GM21529 (cell line): ENCODE data around the gene SMPDL3B.

Experiments used
- ATAC-seq: cut with Tn5 transposase; IDR thresholded peaks from one replicate; pipeline ENCODE4 v1.9.1; 2021; ENCODE audit not compliant: unreplicated experiment

Gene SMPDL3B, protein sequence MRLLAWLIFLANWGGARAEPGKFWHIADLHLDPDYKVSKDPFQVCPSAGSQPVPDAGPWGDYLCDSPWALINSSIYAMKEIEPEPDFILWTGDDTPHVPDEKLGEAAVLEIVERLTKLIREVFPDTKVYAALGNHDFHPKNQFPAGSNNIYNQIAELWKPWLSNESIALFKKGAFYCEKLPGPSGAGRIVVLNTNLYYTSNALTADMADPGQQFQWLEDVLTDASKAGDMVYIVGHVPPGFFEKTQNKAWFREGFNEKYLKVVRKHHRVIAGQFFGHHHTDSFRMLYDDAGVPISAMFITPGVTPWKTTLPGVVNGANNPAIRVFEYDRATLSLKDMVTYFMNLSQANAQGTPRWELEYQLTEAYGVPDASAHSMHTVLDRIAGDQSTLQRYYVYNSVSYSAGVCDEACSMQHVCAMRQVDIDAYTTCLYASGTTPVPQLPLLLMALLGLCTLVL

DNA sequence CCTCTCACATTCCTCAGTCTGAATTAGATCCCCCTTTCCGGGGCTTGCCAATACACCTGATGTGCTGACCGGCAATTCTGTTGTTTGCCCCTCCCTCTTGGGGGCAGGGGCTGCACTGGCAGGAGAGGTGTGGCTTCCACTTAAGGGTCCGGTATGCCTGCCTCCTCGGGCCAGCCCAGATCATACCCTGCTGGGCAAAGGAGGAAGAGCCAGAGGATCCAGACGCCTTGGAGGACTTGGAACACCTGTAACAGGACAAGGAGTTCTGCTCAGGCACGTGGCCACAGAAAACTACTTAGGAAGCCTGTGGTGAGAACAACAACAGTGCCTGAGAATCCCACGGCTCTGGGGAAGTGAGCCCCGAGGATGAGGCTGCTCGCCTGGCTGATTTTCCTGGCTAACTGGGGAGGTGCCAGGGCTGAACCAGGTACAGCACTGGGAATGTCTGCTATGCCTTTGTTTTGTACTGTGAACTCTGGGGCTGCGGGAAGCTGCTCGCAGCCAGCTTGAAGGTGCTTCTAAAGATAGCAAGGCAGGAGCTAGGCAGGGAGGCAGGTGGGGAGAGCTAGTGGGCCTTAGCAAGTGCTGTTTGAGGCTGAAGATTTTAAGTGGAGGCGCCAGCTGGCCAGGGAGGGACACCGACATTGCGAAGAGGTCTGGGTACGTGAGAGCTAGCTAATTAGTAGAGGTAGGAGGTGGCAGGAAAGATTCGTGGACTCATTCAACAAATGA, at the start of gene SMPDL3B:
SMPDL3B (plus strand) TSS at position 183 of the 732 bp plus-strand sequence; CDS start at position 367, 184 bp downstream.
- ATAC-seq: no peak

DNA sequence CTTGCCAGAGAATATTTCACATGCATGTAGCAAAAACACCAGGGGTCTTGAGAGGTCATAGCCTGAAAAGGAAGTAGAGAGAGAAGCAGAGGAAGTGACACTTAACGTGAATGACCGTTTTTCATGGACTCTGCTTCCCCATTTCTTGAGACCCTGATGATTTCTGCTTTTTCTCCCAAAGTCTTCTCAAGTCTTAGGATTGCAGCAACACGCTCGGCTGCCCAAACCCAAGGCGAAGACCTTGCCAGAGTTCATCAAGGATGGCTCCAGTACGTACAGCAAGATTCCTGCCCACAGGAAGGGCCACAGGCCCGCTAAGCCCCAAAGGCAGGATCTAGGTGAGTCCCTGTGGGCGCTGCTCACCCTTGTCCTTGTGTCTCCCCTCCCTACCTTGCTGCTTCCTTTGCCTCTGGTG, 49.7 kb upstream of the SMPDL3B start:
- ATAC-seq: no peak

DNA sequence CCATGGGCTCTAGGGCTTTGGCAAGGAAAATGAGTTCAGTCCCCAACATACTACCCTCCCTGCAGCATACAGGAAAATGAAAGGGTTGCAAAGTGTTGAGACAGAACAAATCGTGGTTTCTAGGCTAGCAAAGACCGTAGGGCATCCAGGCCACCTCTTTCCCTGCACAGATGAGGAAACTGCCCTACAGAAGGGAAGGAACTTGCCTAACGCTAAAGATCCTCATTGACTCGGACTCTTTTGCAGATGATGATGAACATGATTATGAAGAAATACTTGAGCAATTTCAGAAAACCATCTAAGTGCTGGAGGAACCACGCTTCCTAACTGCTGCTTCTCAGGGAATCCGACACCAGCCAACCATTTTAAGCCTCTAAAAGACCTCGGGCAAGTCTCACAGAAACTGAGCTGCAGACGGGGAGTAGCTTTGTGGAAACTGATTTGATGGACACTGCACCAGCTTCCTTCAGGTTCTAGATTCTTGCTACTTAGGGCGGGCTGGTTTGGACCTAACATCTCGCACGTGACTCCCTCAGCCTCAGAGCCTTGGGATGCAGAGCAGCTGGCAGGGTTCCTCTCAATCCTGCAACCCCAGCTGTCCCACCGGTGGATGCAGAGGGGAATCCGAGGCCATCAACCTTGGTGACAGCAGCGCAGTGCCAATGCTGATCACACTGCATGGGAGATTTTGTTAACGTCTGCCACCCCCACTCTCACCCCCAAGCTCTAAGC, 49.0 kb upstream of the SMPDL3B start:
- no peak for ATAC-seq

DNA sequence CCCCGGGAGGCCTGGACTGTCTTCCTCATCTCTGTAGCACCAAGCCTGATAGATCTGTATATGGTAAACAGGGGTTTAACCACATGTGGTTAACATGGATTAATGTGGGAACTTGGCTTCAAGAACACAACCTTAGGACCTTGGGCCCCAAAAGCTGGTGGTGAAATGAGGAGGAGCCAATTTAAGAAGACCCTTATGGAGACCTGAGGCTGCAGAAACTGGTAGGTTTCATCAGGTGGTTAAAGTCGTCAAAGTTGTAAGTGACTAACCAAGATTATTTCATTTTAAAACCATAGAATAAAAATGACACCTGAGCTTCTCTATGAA, 48.5 kb upstream of the SMPDL3B start:
- no peak for ATAC-seq

DNA sequence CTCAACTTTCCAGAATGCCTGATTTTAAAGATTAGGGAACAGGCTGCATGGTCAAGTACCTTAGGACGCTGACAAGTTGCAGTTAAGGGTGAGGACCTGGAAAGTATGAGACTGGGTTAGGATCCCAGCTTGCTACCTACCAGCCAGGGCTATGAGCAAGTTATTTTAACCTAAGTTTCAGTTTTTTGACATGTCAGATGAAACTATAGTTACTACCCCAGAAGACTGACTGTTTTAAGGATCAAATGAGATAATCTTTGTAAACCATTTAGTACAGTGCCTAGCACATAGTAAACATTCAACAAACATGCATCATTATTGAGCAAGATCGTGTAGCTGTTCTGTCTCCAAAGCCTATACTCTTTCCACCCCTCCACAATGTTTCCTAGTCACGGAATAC, 48.1 kb upstream of the SMPDL3B start:
- no peak for ATAC-seq

DNA sequence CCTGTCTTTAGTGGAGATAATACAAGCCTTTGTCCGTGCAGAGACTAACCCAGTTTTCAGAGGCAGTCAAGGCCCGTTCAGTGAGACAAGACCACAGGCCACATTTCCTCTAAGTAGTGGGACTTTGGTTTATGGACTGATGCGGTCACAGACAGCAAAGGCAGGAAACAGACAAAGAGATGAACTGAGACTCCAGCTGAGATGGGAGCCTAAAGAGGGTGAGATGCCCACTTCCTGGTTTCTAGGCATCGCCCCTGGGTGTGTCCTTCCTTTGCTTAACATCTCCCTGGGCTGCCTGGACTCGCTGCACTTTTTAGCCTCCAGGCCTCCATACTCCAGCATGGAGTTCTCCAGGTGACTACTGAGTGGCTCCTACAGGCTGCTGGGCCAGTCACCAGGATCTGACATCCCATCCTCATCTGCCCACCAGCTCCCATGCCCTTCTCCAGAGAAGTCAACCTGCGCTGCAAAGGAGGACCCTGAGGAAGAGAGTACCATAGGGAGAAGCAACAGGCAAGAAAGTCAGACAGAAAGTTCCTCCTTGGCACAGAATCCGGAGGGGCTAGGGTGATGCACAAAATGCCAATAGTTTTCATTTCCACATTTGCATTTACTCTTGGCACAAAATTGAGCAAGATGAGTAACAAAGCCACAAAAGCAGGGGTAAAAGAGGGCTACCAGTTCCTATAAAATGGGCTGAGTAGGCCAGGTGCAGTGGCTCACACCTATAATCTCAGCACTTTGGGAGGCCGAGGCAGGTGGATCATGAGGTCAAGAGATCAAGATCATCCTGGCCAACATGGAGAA, 47.4 kb upstream of the SMPDL3B start:
- ATAC-seq: peak; percentile 23

DNA sequence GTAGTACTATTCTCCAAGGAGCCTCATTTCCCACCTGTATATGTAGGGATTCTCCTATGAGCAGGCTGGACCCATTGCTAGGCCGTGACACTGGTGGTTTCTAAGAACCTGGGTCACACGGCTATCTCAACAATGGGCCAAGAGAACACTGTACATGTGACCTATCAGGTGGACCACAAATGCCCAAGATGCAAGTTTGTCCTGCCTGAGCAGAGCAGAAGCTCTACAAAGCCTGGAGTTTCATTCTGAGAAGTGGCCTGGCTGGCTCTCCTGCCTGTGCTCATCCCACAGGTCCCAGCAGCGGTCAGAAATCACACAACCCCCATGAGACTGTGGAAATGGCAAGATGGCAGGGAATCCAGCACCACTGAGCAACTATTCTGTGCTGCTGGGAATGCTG, 45.3 kb upstream of the SMPDL3B start:
- no peak for ATAC-seq

DNA sequence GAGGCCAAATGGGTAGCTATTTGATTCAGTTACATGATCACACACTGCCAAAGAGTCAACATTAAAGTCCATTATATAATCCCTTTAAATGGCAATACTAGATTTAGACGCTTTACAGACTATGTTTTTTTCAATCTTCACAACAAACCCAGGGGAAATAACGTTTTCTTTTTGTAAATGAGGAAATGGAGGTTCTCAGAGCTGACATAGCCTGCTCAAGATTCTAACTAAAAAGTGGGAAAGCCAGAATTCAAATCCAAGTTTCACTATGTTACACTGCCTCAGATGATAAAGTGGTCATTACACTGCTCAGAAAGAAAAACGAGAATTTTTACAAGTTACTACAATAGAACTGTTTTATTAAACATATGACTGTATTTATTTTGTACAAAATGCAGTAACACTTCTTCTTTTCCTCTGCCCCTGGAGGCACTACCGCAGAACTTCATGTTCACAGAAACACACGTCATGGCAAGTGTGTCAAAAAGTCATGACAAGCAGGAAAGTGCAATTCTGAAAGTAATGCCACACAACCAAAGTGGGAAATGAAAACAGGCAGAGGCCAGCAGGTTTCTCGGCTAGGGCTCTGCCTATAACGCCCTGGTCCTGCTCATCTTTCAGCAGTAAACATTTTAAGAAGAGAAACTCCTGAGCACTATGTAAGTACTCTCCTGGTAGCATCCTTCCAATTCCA, 43.5 kb upstream of the SMPDL3B start:
- peak; percentile 42 for ATAC-seq

DNA sequence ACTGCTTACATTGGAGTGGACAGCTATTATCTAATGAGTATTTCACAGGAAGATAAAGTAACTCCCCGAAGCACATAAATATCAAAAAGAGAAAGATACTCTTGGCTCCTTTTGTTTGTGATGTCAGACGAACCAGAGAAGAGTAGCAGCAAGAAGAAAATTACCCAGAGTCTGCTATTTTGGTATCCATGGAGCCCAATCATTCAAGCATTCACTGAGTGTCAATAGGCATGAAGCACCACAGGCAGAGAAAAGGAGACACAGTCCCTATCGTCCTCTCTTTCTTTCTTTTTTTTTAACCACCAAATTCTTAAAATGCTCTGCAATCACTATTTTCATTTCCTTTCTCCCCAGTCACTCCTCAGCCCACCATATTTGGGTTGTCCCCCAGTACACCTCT, 40.3 kb upstream of the SMPDL3B start:
- no peak for ATAC-seq

DNA sequence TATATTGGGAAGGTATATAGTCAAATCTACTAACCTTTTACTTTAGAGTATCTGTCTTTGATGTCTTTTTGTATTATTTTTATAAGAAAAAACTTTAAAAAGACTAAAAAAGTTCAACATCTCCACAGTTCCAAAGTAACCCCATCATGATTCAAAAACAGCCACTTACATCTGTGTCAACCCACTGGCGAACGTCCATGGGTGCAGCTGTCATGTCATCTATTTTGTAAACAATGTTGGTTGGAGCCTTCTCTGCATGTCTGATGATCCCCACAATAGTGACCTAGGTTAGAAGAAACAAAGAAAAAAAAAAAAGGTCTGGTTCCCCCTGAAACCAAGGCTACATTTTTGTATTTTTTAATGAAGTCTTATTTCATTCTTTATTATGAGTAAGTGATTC, 28.0 kb upstream of the SMPDL3B start:
- ATAC-seq: no peak

DNA sequence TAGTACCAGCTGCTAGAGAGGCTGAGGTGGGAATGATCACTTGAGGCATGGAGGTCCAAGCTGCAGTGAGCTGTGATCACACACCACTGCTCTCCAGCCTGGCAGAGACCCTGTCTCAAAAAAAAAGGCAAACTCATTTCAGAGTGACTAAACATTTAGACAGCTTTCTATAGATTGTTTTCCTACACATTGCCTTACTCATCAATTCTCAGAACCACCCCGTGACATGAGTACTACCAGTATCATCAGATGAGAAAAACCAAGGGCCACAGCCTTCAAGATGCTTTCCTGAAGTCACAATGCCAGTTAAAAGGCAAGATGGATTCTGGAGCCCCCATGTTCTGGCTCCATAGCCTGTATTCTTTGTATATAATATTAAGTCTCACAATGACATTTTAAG, 22.4 kb upstream of the SMPDL3B start:
- no peak for ATAC-seq

DNA sequence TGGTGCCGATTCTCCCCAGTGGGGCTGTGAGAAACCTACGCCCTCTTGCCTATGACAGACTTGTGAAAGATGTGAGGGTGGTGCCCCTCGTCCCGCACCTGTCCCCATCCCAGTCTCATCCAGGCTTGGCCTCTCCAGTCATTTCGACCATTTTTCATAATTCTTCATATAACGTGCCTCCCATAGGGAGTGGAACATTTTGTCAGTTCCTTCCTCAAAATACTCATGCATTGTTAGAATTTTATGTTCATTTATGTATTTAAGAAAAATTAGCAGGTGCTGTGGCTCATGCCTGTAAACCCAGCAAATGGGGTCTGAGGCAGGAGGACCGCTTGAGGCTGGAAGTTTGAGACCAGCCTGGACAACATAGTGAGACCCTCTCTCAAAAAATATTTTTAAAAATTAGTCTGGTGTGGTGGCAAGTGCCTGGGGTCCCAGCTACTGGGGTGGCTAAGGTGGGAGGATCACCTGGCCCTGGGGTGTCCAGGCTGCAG, 19.7 kb upstream of the SMPDL3B start:
- no peak for ATAC-seq

DNA sequence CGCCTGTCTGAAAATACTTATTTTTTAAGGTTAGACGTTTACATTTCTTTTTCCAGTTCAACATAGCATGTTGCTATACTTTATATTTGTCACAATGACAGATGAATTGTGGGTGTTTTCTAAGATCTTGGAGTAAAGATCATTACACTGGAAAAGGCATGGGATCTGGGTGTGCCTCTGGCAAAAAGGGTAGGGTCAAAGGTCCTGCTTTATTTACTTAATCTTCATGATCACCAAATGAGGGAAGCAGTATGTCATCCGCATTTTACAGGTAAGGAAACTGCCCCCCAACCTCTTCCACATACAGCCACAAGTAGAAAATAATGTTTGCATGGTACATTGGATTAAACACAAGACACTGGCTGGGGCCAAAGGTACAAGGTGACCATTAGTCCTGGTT, 12.5 kb upstream of the SMPDL3B start:
- no peak for ATAC-seq

DNA sequence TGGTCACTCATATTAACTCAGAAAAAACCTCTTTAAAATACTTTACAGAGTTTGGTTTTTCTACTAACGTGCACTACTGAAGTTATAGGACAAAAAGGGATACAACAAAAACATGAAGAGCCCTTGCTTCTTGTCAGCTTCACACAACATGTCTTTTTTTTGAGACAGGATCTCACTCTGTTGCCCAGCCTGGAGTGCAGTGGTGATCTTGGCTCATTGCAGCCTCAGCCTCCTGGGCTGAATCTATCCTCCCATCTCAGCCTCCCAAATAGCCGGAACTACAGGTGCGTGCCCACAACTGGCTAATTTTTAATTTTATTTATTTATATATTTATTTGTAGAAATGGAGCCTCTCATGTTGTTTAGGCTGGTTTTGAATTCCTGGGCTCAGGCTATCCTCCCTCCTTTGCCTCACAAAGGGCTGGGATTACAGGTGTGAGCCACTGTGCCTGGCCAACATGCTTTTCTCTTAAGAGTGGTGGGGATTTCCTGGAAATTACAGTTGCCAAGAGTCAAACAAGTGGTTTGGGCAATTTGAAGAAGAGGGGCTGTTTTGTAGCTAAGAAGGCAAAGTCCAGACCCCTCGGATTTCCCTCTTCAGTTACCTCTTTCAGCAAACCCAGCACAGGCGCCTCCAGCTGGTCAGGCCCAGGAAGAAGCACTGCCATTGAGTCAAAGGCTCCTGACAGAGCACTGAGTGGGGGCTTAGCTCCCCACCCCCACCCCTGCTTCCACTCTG, 6.4 kb upstream of the SMPDL3B start:
- ATAC-seq: no peak

DNA sequence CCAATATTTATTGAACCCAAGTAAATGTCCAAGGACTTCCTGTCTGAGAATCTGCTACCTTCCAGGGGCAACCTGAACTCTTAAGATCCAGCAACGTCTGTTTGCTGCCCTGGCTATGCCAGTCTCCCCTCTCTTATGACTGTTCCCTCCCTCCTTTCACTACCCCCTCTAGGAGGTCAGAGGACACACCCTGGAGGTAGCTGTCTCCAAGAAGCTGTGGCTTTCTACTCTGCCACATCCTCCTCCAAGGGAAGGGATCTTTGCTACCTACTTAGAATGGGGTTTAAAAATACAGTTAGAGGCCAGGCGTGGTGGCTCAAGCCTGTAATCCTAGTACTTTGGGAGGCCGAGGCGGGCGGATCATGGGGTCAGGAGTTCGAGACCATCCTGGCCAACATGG, 3.6 kb upstream of the SMPDL3B start:
- ATAC-seq: no peak

DNA sequence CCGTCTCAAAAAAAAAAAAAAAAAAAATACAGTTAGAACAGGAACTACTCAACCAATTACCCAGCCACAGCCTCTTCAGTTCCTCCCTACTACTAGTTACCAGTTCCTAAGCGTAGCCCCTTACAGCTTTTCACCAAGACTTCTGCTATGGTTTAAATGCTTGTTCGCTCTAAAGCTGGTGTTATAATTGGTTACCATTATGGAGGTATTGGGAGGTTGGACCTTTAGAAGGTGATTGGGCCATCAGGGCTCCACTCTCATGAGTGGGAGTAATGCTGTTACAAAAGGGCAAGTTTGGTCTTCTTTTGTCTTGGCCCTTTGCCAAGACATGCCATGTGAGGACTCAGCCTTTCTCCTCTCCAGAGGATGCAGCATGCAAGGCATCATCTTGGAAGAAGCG, 3.0 kb upstream of the SMPDL3B start:
- ATAC-seq: no peak

DNA sequence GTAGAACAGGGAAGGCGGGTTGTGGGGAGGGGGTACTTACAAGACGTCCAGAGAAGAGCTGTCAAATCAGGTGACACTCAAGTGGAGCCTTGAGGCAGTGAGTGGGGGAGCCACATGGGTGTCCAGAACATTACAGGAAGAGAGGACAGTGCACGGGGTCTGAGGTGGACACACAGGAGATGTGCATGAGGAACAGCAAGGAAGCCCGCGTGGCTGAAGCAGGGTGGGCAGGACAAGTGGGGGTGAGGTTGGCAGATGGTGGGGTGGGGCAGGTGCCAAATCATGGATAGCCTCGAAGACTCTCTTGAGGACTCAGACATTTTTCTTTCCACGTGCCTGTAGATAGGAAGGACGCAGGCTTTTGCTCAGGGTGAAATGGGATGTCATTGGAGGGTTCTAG, 921 bp downstream of the SMPDL3B start:
- no peak for ATAC-seq

DNA sequence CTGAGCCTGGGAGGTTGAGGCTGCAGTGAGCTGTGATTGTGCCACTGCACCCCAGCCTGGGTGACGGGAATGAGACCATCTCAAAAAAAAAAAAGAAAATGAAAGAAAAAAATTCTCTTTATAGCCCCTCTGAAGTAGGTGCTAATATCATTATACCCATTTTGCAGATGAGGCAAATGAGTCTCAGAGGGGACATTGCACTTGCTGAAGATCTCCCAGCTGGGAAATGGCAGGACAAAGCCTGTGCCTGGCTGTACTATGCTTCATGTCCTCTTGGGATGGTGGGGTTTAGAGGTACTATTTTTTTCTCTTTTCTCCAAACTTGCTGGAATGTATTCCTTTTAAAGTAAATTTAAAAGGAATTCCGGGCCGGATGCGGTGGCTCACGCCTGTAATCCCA, 1.6 kb downstream of the SMPDL3B start:
- no peak for ATAC-seq

DNA sequence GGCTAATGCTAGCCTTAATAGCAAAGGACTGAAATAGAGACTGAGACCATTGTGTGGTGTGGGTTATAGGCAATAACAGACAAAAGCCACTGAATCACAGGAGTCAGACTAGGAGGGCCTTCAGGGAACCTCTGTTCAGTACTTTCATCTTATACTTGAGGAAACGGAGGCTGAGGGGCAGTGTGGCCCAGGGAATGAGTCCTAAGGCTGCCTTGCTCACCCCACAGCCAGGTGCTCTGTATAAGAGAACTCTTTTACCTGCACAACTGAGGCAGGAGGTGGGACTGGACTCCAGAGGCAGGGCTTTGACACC, 2.7 kb downstream of the SMPDL3B start:
- ATAC-seq: no peak

DNA sequence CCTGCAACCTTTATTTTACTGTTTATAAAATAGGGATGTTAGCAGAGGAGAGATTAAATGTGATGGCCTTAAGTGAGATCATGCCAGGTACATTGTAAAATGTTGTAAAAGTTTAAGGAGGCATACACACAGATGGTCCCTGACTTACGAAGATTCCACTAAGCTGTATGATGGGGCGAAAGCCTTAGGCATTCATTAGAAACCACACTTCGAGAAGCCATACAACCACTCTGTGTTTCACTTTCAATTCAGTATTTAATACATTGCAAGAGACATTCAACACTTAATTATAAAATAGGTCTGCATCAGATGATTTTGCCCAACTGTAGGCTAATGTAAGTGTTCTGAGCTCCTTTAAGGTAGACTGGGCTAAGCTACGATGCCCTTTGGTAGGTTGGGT, 3.7 kb downstream of the SMPDL3B start:
- no peak for ATAC-seq
